Activated CD4-positive, alpha-beta T cell treated with anti-CD3 and anti-CD28 coated beads, Interleukin-2, amount 10 ng/mL, durations not matched to agents 7 days and 5 days (primary cell): ENCODE data around the gene HTT-AS. TPM values are rescaled to one million over a fixed set of nuclear protein-coding genes. Genes with fewer than 3 reads are reported as not detected.

ENCODE experiments used
- CTCF ChIA-PET: fragments of 350-600 bp; sonication (Branson Sonifier 250); formaldehyde crosslinking; loops from one replicate; lab custom pipeline; 2021; ENCODE audit warnings: antibody characterized with exemption; lab: Charles Lee
- POLR2A ChIA-PET: fragments of 350-600 bp; sonication (Branson Sonifier 250); formaldehyde crosslinking; loops from one replicate; lab custom pipeline; 2021; ENCODE audit warnings: antibody characterized with exemption; lab: Charles Lee
- DNase-seq: peaks from one replicate; pipeline ENCODE4 v3.0.0-alpha.2; 2020
- H3K27ac Mint-ChIP-seq: one replicate; pipeline ENCODE4 v1.8.0; 2021; ENCODE audit warnings: mild to moderate bottlenecking, moderate library complexity, mixed read lengths
- H3K27me3 Mint-ChIP-seq: one replicate; pipeline ENCODE4 v1.8.0; 2021; ENCODE audit warnings: mixed read lengths
- H3K36me3 Mint-ChIP-seq: one replicate; pipeline ENCODE4 v1.8.0; 2021; ENCODE audit warnings: low read depth, mixed read lengths
- H3K4me1 Mint-ChIP-seq: one replicate; pipeline ENCODE4 v1.8.0; 2021; ENCODE audit warnings: mixed read lengths
- H3K4me3 Mint-ChIP-seq: one replicate; pipeline ENCODE4 v1.8.0; 2021; ENCODE audit warnings: mild to moderate bottlenecking, moderate library complexity, mixed read lengths
- H3K9me3 Mint-ChIP-seq: one replicate; pipeline ENCODE4 v1.8.0; 2021; ENCODE audit warnings: mixed read lengths
- total RNA-seq, 2 experiments: library from RNA; stranded (reverse); gene quantifications; one replicate each; pipeline ENCODE4 v1.2.3, GENCODE V29; 2021

HTT-AS gene
- total RNA-seq, 2 experiments from 2014 or later, result not detected

- Mint-ChIP-seq H3K27ac (no peak overlapping the region), H3K4me1 (no peaks in the 10 kb centered on the region), H3K4me3 (no peak overlapping the region), H3K27me3 (peaks cover 4% of the 10 kb centered on the region), H3K36me3 (no peaks in the 10 kb centered on the region), H3K9me3 (no peaks in the 10 kb centered on the region)
- no peak for DNase-seq
- ChIA-PET POLR2A (no interaction called here), CTCF (interaction anchor here (1.0 kb wide), 1 partner anchor 14 kb away, joined by 5 read pairs; no protein-coding TSS in a partner anchor)
These were observed 43.6 kb downstream of the HTT-AS start for GRCh38 chr4:3030566-3031356.

- DNase-seq, result no peak
- CTCF ChIA-PET, result no interaction called here
- peaks cover 3% of the 10 kb centered on the region for H3K27me3 Mint-ChIP-seq
- POLR2A ChIA-PET, result no interaction called here
- H3K36me3 Mint-ChIP-seq, result no peaks in the 10 kb centered on the region
- H3K4me1 Mint-ChIP-seq, result no peaks in the 10 kb centered on the region
- H3K4me3 Mint-ChIP-seq, result no peak overlapping the region
- H3K27ac Mint-ChIP-seq, result no peak overlapping the region
- no peaks in the 10 kb centered on the region for H3K9me3 Mint-ChIP-seq
These were observed 44.9 kb downstream of the HTT-AS start for GRCh38 chr4:3029464-3029863.

GRCh38 chr4:3026540-3026939, 47.8 kb downstream of the HTT-AS start:
- no peak overlapping the region for H3K4me3 Mint-ChIP-seq
- H3K4me1 Mint-ChIP-seq, result no peaks in the 10 kb centered on the region
- H3K36me3 Mint-ChIP-seq, result no peaks in the 10 kb centered on the region
- no peaks in the 10 kb centered on the region for H3K9me3 Mint-ChIP-seq
- POLR2A ChIA-PET, result no interaction called here
- H3K27ac Mint-ChIP-seq, result no peak overlapping the region
- CTCF ChIA-PET, result no interaction called here
- no peak for DNase-seq
- H3K27me3 Mint-ChIP-seq, result peaks cover 8% of the 10 kb centered on the region

GRCh38 chr4:3025881-3026280, 48.5 kb downstream of the HTT-AS start:
- H3K4me3 Mint-ChIP-seq, result no peak overlapping the region
- no peak overlapping the region for H3K27ac Mint-ChIP-seq
- peaks cover 8% of the 10 kb centered on the region for H3K27me3 Mint-ChIP-seq
- H3K36me3 Mint-ChIP-seq, result no peaks in the 10 kb centered on the region
- no peaks in the 10 kb centered on the region for H3K9me3 Mint-ChIP-seq
- DNase-seq, result no peak
- POLR2A ChIA-PET, result no interaction called here
- H3K4me1 Mint-ChIP-seq, result peaks cover 4% of the 10 kb centered on the region
- CTCF ChIA-PET, result no interaction called here

GRCh38 chr4:3022651-3023050, 51.7 kb downstream of the HTT-AS start:
- POLR2A ChIA-PET, result no interaction called here
- DNase-seq, result no peak
- Mint-ChIP-seq H3K27me3 (peaks cover 14% of the 10 kb centered on the region), H3K36me3 (no peaks in the 10 kb centered on the region), H3K4me1 (peaks cover 4% of the 10 kb centered on the region), H3K4me3 (no peak overlapping the region), H3K9me3 (no peaks in the 10 kb centered on the region), H3K27ac (no peak overlapping the region)
- CTCF ChIA-PET, result no interaction called here

GRCh38 chr4:3022112-3022511, 52.2 kb downstream of the HTT-AS start:
- CTCF ChIA-PET, result interaction anchor here (0.5 kb wide), 2 partner anchors 152 to 329 kb away, joined by 4 to 5 read pairs; no protein-coding TSS in a partner anchor
- POLR2A ChIA-PET, result no interaction called here

GRCh38 chr4:3021627-3022026, 52.7 kb downstream of the HTT-AS start:
- ChIA-PET CTCF (interaction anchor here (0.5 kb wide), 2 partner anchors 151 to 330 kb away, joined by 4 to 5 read pairs; no protein-coding TSS in a partner anchor), POLR2A (no interaction called here)
- no peak overlapping the region for H3K4me3 Mint-ChIP-seq
- peaks cover 14% of the 10 kb centered on the region for H3K27me3 Mint-ChIP-seq
- peaks cover 4% of the 10 kb centered on the region for H3K4me1 Mint-ChIP-seq
- H3K36me3 Mint-ChIP-seq, result no peaks in the 10 kb centered on the region
- no peaks in the 10 kb centered on the region for H3K9me3 Mint-ChIP-seq
- DNase-seq, result no peak
- no peak overlapping the region for H3K27ac Mint-ChIP-seq

More at GRCh38 chr4:3022112-3022511, 52.2 kb downstream of the HTT-AS start:
- Mint-ChIP-seq H3K36me3 (no peaks in the 10 kb centered on the region), H3K27me3 (peaks cover 14% of the 10 kb centered on the region), H3K4me1 (peaks cover 4% of the 10 kb centered on the region), H3K27ac (no peak overlapping the region), H3K4me3 (no peak overlapping the region), H3K9me3 (no peaks in the 10 kb centered on the region)
- DNase-seq, result no peak

- CTCF ChIA-PET, result interaction anchor here (1.1 kb wide), 1 partner anchor 161 kb away, joined by 3 read pairs; no protein-coding TSS in a partner anchor
- peaks cover 14% of the 10 kb centered on the region for H3K27me3 Mint-ChIP-seq
- DNase-seq, result no peak
- peaks cover 4% of the 10 kb centered on the region for H3K4me1 Mint-ChIP-seq
- H3K36me3 Mint-ChIP-seq, result no peaks in the 10 kb centered on the region
- H3K27ac Mint-ChIP-seq, result no peak overlapping the region
- POLR2A ChIA-PET, result no interaction called here
- no peak overlapping the region for H3K4me3 Mint-ChIP-seq
- H3K9me3 Mint-ChIP-seq, result no peaks in the 10 kb centered on the region
These were observed 53.2 kb downstream of the HTT-AS start for GRCh38 chr4:3021127-3021526.

GRCh38 chr4:3019145-3019846, 55.0 kb downstream of the HTT-AS start:
- POLR2A ChIA-PET, result no interaction called here
- no peak for DNase-seq
- Mint-ChIP-seq H3K4me1 (peaks cover 6% of the 10 kb centered on the region), H3K9me3 (no peaks in the 10 kb centered on the region), H3K4me3 (no peak overlapping the region), H3K36me3 (no peaks in the 10 kb centered on the region), H3K27ac (no peak overlapping the region), H3K27me3 (peaks cover 14% of the 10 kb centered on the region)
- CTCF ChIA-PET, result interaction anchor here (0.6 kb wide), 1 partner anchor 10 kb away, joined by 3 read pairs; no protein-coding TSS in a partner anchor

- ChIA-PET POLR2A (no interaction called here), CTCF (interaction anchor here (1.2 to 1.3 kb wide), 3 partner anchors 9 to 52 kb away, joined by 3 to 4 read pairs (median 3); no protein-coding TSS in a partner anchor)
- no peaks in the 10 kb centered on the region for H3K36me3 Mint-ChIP-seq
- no peak for DNase-seq
- H3K27me3 Mint-ChIP-seq, result peaks cover 11% of the 10 kb centered on the region
- no peak overlapping the region for H3K4me3 Mint-ChIP-seq
- H3K27ac Mint-ChIP-seq, result no peak overlapping the region
- H3K4me1 Mint-ChIP-seq, result peaks cover 14% of the 10 kb centered on the region
- H3K9me3 Mint-ChIP-seq, result no peaks in the 10 kb centered on the region
These were observed 56.8 kb downstream of the HTT-AS start for GRCh38 chr4:3017504-3017903.

GRCh38 chr4:3016961-3017360, 57.4 kb downstream of the HTT-AS start:
- DNase-seq, result no peak
- peaks cover 14% of the 10 kb centered on the region for H3K4me1 Mint-ChIP-seq
- H3K4me3 Mint-ChIP-seq, result no peak overlapping the region
- ChIA-PET POLR2A (no interaction called here), CTCF (interaction anchor here (1.3 kb wide), 2 partner anchors 39 to 52 kb away, joined by 3 to 4 read pairs; no protein-coding TSS in a partner anchor)
- no peaks in the 10 kb centered on the region for H3K9me3 Mint-ChIP-seq
- no peak overlapping the region for H3K27ac Mint-ChIP-seq
- H3K36me3 Mint-ChIP-seq, result no peaks in the 10 kb centered on the region
- H3K27me3 Mint-ChIP-seq, result peaks cover 6% of the 10 kb centered on the region

- CTCF ChIA-PET, result interaction anchor here (0.6 to 1.5 kb wide), 5 partner anchors 10 to 301 kb away, joined by 3 to 4 read pairs (median 3); no protein-coding TSS in a partner anchor
- no peak overlapping the region for H3K4me3 Mint-ChIP-seq
- H3K27me3 Mint-ChIP-seq, result no peaks in the 10 kb centered on the region
These were observed 60.4 kb downstream of the HTT-AS start for GRCh38 chr4:3013839-3014350.

More at GRCh38 chr4:3013839-3014350, 60.4 kb downstream of the HTT-AS start:
- no peak for DNase-seq
- H3K27ac Mint-ChIP-seq, result no peak overlapping the region
- peaks cover 10% of the 10 kb centered on the region for H3K4me1 Mint-ChIP-seq
- POLR2A ChIA-PET, result no interaction called here
- H3K36me3 Mint-ChIP-seq, result no peaks in the 10 kb centered on the region
- no peaks in the 10 kb centered on the region for H3K9me3 Mint-ChIP-seq
